ENCODE results near the gene IGFBP7.

Gene IGFBP7

DNA sequence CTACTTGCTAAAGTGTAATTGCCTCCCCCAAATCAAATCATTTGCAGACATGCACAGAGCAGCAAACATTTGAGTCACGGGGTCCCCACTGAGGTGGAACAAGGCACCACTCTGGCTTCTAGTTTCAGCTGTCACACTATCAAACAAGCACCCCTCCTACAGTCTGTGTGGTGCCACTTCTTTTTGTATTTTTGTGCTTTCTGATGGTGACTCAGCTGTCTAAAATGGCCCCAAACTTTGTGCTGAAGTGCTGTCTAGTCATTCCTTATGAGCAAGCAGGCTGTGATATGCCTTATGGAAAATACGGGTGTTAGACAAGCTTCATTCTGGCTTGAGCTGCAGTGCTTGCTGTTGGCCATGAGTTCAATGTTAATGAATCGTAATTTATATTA, 15.4 kb downstream of the IGFBP7 start:
- DNase-seq = no peak

DNA sequence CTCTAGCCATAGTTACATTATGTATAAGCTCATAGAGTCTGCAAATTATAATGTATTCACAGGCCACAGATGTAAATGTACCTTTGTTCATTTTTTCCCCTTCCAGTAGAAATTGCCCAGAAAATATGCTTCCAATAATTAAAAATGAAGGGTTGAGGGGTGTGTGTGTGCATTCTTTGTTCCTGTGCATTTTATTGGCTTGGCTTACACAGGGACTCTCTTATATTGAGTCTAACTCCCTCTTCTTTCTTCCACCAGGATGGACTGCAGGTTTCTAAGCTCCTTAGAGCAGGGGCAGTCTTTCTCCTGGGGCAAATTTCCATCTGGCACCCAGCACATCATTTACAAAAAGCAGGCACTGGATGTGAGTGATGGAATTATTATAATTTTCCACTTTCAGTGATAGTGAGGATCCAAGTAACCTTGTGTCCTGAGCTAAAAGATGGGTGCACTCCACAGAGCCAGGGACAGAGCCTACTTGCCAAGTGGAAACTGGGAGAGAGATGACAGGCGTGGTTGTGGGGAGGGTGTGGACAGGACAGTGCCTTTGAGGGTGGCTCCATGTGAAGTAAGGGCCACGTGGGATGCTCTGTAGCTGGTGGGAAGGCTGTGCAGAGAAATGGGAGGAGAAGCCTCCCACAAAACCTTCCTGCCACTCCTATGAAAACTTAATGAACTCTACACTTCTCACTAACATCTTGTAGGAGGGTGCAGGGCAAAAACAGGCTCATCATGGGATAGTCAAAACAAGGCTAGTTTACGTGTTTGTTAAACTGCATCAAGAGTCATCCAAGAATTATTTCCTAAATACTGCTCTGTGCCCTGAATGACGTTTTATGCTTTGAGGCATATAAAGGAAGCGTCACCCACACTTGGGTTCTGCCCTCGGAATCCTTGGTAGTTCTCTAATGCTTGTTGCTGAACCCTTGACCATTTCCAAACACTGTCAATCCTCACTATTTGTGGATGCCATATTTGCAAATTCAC, 16.0 kb downstream of the IGFBP7 start:
- DNase-seq = no peak

DNA sequence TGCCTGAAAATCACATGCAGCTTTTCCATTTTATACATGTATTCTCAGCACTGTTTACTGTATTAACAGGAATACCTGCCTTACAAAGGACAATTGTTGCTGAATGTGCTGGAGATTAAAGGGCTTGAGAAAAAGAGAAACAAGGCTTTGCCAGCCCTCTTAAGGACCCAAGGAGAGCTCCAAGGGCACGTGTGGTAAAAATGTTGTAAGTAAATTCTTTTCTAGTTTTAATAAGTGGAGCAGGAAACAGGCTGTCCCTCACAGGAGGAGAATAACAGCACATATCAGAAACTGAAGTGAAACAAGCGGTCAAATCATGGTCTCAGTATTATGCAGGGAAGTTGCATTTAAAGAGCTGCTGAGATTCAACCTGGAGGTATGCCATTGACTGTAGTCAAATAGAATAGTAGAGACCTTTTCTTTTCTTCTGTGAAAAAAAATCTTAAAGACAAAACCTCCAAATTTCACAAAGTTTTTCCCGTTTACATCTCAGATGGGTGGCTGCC, 18.5 kb downstream of the IGFBP7 start:
- DNase-seq = no peak

DNA sequence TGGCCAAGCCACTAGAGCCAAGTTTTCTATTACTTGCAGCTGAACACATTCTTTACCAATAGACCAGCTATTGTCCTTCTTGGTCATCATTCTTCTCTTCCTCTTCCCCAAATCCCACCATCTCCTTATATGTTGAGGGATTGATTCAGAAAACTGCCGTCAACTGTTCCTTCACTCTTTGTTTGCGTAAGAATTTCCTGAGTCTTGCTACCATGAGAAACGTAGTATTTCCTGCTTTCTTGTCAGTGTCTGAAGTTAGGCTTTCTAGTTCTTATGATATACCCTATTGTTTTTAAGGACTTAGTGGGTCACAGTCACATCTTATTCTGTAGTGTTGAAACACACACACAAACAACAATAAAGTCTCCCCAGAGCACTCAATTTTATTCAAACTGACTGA, 20.1 kb downstream of the IGFBP7 start:
- no peak for DNase-seq

DNA sequence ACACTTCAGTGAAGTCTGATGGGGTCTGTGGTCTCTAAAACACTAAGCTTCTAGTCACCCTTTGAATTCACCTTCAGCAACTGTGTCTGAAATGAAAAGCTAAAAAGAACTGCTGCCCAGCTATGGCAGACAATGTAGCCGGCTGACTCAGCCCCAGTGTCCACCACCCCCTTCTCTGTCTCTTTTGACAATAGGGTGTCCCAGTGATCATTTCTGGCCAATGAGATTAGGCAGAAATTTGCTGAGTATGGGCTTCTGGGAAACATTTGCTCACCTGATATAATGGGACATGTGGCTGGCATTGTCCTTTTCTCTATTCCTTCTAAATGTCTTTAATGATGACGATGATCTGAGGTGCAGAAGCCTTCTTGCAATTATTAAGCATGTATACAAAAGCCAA, 20.6 kb downstream of the IGFBP7 start:
- no peak for DNase-seq

DNA sequence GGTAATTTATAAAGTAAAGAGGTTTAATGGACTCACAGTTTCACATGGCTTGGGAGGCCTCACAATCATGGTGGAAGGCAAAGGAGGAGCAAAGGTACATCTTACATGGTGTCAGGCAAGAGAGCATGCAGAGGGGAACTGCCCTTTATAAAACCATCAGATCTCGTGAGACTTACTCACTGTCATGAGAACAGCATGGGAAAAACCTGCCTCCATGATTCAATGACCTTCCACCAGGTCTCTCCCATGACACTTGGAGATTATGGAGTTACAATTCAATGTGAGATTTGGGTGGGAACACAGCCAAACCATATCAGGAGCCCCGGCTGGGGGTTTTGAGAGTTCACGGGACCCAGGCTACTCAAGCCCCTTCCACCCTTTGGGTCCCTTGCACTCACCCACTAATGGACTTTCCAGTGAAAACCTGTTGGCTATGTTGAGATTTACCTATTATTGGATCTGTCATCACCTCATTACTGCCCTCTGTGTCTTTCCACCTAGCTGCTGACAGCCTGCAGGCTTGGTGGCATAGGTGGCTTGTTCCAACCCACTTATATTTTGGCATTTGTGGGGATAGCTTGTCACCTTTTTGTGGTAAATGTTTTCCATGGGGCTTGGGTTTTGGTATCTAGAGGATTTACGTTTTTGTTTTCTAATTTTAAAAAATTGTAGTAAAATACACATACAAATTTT, 24.0 kb downstream of the IGFBP7 start:
- DNase-seq = no peak

DNA sequence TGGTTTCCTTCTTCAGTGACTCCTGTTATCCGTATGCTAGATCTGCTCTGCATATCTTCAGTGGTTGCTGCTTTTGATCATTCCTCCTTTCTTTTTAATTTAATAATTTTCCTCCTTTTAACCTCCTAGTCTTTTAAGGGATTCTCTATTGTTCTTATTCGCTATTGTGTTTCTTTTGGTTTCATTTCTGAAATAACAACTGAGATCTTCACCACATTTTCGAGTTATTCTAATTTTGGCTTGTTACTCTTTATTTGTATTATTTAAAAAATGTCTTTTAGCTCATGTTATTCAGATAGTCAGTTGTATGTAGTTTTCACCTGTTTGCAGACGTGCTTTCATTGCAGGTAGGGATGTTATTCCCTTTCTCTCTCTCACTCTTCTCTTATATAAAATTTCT, 24.9 kb downstream of the IGFBP7 start:
- DNase-seq = no peak

DNA sequence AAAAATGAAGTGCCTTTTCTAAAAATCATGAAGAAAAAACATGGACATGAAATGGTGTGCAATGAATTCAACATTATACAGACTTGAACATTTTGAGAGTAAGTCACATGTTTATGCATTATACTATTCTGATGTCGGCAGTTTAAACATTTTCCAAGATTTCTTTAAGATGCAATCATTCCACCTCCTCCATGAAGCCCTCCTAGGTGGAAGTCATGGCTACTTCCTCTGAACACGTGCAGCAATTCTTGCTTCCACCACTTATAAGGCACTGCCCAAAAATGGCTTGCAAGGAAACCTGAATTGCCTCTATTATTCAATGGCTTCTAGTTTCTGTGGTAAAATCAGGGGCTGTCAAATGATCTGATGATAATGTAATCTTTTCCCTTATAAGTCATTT, 25.8 kb downstream of the IGFBP7 start:
- DNase-seq = no peak

DNA sequence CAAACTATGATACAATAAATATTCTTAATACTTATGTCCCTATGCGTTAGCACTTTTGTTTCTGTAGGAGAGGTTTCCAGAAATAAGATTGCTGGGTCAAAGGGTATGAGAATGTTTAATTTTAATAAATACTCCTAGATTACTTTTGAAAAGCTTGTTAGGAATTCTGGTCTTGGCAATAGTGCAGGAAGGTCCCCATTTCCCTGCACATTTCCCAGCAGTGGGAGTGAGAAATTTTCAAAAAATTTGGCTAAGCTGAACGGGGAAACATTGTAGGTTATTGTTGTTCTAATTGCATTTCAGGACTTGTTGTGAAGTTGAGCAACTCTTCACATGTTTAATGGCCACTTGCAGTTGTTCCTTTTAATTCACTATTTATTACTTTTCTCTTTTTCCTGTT, 27.1 kb downstream of the IGFBP7 start:
- DNase-seq = no peak

DNA sequence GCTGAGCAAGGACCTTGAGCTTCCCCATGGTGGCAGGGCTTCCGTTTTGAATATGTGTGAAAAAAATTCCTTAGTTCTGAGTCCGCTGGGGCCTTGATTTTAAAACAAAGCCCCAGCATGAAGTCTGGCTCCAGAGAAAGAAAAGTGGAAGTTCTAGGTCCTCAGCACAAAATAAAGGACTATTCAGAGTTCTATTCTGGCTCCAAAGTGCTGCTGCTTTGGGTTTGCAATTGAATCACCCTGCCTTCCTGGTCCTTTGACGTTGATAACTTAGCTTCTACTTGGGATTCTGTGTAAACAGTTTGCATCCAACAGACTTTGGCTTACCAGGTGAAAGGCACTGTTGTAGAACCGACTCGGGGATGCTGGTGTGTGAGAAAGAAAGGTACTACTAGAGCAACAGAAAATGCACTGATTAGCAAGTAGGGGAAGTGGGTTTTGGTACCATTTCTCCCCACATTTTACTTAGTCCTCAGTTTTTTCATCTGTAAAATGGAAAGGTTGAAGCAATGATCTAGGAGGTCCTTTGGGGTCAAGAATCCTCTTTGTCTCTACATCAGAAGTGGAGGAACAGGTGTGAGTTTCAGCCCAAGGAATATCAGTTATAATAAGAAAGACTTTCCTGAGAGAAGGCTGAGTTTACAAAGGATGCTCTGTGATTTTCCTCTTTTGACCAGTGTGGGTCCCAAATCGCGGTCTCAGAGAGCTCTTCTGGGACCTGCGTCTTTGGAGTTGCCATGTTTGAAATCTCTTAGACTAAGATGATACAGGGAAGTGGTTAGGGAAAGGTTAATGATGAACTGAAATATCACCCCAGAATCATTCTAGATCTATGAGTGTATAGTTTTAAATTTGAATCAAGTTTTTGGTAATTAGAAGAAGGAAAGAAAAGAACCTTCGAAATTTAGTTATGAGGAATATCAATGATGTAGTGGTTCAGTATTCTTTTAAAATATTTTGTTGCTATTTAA, 28.2 kb downstream of the IGFBP7 start:
- DNase-seq = no peak

DNA sequence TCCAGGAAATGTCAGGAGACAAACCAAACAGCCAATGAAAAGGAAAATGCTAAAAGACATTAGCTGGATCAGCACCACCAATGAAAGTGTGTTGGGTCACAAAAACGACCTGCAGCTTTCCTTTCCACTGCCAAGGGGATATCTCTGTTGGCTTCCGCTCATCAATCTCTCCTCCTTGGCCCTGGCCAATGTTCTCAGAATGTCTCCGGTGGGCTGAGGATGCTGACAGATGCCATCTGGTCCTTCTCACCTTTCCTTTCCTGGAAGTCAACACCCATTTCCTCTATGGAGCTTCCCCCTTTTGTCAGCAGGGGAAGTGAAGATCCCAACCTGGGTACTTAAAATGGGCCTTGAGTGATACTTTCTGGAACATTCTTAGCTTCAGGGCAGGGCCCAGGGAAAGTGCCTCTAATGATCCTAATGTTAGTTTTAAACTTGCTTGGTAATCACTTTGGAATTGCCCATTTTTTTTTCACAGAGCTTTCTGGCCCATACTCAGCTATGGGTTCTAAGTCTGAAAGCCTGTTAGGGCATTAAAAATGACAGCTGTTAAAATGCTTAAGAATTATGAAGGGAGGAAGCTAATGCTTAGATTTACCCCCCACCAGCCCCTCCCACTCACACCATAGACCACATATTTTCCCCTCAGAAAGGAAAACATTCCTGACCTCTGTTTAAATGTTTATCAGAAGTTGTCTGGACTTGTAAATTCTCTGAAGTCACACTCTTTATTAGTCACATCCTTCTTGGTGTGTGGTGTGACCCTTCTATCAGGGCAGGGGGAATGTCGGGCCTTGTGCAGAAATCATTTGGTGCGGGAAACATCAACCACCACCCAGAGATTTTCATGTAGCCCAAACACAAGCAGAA, 29.2 kb downstream of the IGFBP7 start:
- no peak for DNase-seq

DNA sequence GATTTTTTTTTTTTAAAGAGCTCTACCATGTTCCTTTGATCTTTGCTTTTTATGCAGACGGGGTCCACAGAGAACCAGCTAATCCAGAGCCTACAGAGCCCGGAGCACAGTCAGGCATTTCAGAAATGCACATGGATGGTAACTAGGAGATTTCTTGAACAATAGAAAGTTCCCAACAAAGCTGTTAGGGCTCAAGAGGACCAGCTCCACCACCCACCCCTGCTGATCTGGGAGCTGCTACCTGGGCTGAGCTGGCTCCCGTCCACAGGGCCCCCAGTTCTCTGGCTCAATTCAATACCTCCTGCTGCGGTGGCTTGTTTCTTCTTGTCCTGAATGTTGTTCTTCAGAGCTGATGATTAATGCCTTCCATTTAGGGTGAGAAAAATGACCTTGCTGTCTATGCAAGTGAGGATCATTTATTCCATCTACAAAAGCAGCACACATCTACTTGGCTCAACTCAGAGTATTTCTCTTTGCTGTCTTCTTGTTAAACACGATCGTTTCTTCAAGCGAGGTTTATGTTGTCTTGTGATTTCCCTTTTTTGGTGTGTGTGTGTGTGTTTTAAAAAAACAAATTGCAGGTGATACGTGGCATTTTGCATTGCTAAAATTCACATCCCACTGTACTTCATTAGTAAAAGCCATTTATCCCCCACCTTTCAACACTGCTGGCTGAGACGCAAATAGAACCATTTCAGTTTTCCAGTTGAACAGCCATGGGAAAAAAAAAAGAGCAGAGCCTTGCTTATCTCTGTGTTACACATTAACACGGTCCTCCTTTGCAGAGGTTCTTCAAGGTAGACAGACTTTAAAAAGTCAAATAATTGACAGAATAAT, 31.3 kb downstream of the IGFBP7 start:
- DNase-seq = no peak

DNA sequence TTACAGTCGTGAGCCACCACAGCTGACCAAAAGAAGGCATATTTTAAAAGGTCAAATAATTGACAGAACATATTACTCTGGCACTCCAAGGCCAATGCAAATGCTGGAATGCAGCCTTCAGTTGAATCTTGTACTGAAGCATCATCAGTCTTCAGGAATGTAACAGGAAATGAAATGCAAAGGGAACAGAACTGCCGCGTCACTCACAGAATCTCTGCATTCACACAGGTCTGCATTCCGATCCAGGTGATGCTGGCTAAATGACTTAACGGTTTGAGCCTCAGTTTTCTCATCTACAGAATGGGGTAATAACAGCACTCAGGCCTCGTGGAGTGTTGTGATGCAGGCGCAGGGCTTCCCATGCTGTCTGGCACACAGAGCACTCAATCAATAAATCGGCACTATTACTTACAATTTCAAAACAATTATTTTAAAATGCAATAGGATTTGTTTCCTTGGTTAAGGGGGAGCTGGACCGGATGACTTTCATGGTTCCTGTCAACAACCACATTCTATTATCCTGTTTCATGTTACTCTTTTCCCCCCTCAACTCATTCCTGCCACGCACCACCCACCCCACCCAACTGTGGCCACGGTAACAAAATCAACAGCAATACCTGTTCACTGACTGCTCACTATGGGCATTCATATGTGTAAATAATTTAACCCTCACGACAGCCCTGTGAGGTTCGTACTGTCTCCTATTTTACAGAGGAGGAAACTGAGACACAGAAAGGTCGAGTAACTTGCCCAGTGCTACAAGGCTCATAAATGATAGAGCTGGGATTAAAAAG, 32.4 kb downstream of the IGFBP7 start:
- DNase-seq = no peak

DNA sequence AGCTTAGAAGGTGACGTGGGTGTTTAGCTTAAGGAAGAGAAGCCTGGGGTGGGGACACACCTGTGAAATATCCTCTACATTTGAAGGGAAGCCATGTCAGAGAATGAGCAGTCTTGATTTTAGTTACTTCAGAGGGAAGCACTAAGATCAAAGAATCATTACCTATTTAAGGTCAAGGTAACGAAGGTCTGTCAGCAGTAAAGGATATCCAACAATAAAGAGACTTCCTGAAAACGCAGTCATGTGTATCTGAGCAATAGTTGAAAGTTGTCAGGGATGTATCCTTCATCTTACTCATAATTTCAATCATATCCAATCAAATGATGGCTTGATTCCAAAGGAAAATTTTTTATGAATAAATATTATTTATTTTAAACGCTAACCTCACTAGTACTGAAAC, 33.5 kb downstream of the IGFBP7 start:
- DNase-seq = no peak

DNA sequence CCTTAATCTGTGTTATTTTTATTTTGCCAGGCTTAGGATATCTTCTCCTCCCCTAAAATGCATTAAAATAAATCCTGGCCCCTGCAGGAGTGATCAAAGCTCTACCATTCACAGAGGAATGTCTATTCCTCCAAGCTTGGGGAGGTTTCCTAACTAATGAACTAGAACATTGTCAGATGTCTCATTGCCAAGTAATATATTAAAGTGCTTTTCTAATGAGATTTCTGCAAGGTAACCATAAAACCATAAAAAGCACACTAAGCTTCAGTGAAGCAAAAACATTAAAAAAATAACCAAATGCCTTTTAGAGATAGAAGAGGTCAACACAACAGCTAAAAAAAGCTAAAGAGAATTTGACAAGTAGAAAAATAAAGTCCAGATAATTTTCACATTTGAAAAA, 34.8 kb downstream of the IGFBP7 start:
- DNase-seq = no peak

DNA sequence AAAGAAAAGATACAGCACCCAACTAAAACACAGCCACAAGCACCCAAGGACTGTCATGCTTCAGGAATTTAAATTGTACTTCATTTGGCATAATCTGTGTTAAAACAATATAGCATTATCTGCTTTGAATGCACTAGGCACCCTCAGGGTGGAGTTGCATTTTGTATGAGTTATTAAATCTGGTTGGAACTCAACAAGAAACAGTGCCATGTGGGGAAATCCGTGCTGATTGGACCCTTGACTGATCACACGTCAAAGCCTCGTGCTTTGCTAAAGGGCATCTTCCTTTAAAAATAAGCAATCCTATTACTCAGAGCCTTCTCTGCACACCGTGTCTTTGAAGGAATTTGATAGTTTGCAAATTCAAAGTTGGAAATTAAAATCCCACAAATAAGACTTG, 35.4 kb downstream of the IGFBP7 start:
- no peak for DNase-seq

DNA sequence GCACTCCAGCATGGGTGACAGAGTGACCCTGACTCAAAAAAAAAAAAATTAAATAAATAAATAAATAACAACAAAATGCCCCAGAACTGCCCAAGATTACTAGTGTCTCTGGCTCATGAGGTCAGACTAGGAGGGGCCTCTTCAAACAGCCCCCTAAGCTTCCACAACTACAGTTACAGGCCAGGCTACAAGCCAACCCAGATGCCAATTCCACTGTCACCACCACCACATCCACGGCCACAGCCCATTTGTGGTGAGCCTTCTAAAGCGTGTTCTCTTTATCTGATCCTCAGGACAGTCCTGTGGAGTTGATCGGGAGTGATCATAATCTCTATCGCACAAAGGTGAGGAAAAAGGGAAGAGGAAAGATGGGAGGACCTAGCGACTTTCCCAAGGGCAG, 36.6 kb downstream of the IGFBP7 start:
- no peak for DNase-seq

DNA sequence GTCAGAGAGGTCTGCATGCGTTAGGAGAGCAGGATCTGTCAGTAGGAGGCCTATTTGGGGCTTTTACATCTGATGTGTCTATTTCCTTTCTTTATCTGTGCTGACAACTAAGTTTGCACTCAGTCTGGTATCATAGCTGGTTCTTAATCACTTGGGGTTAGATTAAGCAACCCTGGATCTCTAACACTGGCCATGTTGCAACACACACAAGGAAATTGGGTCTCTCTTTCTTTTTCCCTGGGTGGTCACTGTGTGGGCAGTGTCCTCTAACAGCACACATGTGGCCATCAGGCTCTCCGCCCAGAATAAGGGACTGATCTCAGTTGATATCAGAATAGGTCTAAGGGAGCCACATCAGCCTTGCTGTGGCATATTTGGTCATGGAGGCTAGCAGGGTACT, 38.9 kb downstream of the IGFBP7 start:
- no peak for DNase-seq

DNA sequence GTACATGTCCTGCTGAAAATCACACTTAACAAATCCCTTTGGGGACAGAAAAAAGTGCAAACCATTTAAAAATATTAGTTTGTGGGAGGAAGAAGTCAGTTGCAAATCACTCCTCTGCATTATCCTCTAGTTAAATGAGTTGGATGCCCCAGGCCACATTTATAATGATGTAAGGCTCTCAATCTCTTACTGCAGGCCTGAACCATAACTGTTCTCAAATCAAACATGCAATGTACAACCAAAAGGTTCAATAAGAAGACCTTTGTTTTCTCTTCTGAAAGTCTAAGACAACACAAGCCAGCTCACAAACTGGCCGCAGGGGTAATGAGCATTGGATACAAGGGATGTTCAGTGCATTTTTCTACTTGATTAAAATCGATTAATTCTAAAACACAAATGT, 39.7 kb downstream of the IGFBP7 start:
- no peak for DNase-seq
